Measurements from ENCODE around the gene ACTMAP.

- TF ChIP-seq CTCF (IDR thresholded peaks at IDR 0.05) (no peak), POLR2A (IDR thresholded peaks at IDR 0.05) (no peak), EP300 (IDR thresholded peaks at IDR 0.05) (no peak)
These were observed 5.5 kb upstream of the ACTMAP start for GRCh38 chr19:40755791-40756190.

Data from ovary (tissue), 3 donors.